Gastroesophageal sphincter (tissue), 3 donors: ENCODE results near the gene ENOX1.

Source experiments
- EP300 ChIP-seq: sonication (generic); formaldehyde crosslinking; IDR thresholded peaks from one replicate; pipeline ENCODE4 v1.6.1; 2017; ENCODE audit warnings: antibody characterized with exemption, mild to moderate bottlenecking
- POLR2A ChIP-seq, 2 donors: fragments of 450-650 bp; IDR thresholded peaks; one replicate each; pipeline ENCODE4 v1.6.1; 2017; ENCODE audit warnings: antibody characterized with exemption in 2 of 2, mild to moderate bottlenecking in 2 of 2, moderate library complexity in 1 of 2
- POLR2AphosphoS5 ChIP-seq: sonication (generic); formaldehyde crosslinking; IDR thresholded peaks from one replicate; pipeline ENCODE4 v1.6.1; 2017; ENCODE audit warnings: antibody characterized with exemption
- TF ChIP-seq, protein P1 (sequence below), 4 experiments: fragments of 200-600 bp in 2 of 4; fragments of 450-650 bp in 2 of 4; sonication (generic) in 1 of 4; IDR thresholded peaks; one replicate each; pipeline ENCODE4 v1.5.1; 2017 to 2019; ENCODE audit warnings: antibody characterized with exemption in 4 of 4, mild to moderate bottlenecking in 2 of 4, moderate library complexity in 2 of 4

DNA sequence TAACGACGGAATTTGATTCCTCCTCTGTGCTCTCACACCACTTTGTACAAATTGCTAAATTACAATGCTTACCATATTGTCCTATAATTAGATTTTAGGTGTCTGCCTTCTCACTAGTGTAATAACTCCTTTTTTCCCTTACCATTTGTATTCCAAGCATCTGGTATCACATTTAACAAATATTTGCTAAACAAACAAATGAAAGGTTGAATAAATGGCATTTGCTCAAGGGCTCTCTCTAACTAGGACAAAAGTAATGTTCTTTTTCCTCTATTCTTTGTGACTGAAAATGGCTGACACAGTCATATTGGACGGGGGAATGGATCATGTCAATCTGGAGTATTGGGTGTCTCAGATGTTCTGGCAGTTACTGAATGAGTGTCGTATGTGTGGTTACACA is 99.7 kb downstream of the ENOX1 start:
- TF ChIP-seq POLR2A (IDR thresholded peaks at IDR 0.05), result no peak
- TF ChIP-seq, protein P1, sequence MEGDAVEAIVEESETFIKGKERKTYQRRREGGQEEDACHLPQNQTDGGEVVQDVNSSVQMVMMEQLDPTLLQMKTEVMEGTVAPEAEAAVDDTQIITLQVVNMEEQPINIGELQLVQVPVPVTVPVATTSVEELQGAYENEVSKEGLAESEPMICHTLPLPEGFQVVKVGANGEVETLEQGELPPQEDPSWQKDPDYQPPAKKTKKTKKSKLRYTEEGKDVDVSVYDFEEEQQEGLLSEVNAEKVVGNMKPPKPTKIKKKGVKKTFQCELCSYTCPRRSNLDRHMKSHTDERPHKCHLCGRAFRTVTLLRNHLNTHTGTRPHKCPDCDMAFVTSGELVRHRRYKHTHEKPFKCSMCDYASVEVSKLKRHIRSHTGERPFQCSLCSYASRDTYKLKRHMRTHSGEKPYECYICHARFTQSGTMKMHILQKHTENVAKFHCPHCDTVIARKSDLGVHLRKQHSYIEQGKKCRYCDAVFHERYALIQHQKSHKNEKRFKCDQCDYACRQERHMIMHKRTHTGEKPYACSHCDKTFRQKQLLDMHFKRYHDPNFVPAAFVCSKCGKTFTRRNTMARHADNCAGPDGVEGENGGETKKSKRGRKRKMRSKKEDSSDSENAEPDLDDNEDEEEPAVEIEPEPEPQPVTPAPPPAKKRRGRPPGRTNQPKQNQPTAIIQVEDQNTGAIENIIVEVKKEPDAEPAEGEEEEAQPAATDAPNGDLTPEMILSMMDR (IDR thresholded peaks at IDR 0.05), result no peak
- no peak for TF ChIP-seq POLR2AphosphoS5
- no peak for TF ChIP-seq EP300
